ENCODE results near the gene TSACC. TPM values are rescaled to one million over a fixed set of nuclear protein-coding genes. Genes with fewer than 3 reads are reported as not detected.

Gene TSACC
- total RNA-seq, 6 experiments from 2014 or later: 0.37 to 1.1 (median 0.99) TPM; not detected in 2

GRCh38 chr1:156359249-156359648 is 20.9 kb downstream of the TSACC start:
- H3K36me3 ChIP-seq: no peaks in the 10 kb centered on the region
- no peak overlapping the region for H3K27ac ChIP-seq
- intact Hi-C loops (cut with DNase I): no loop called here
- no peaks in the 10 kb centered on the region for H3K9me3 ChIP-seq
- H3K4me1 ChIP-seq: peaks cover 0 to 8% (median 0%) of the 10 kb centered on the region in 4 donors
- H3K27me3 ChIP-seq: no peaks in the 10 kb centered on the region
- 100% methylated on average over 2 of the region's 3 CpGs for WGBS (ENCODE audit: insufficient coverage, low coverage, low lambda C conversion rate, missing lambda C conversion rate)
- H3K4me3 ChIP-seq: no peak overlapping the region
- no peak for ATAC-seq
- TF ChIP-seq POLR2A (IDR thresholded peaks at IDR 0.05): no peak
- TF ChIP-seq, protein P1, sequence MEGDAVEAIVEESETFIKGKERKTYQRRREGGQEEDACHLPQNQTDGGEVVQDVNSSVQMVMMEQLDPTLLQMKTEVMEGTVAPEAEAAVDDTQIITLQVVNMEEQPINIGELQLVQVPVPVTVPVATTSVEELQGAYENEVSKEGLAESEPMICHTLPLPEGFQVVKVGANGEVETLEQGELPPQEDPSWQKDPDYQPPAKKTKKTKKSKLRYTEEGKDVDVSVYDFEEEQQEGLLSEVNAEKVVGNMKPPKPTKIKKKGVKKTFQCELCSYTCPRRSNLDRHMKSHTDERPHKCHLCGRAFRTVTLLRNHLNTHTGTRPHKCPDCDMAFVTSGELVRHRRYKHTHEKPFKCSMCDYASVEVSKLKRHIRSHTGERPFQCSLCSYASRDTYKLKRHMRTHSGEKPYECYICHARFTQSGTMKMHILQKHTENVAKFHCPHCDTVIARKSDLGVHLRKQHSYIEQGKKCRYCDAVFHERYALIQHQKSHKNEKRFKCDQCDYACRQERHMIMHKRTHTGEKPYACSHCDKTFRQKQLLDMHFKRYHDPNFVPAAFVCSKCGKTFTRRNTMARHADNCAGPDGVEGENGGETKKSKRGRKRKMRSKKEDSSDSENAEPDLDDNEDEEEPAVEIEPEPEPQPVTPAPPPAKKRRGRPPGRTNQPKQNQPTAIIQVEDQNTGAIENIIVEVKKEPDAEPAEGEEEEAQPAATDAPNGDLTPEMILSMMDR (IDR thresholded peaks at IDR 0.05): no peak
- no peak for DNase-seq

DNA sequence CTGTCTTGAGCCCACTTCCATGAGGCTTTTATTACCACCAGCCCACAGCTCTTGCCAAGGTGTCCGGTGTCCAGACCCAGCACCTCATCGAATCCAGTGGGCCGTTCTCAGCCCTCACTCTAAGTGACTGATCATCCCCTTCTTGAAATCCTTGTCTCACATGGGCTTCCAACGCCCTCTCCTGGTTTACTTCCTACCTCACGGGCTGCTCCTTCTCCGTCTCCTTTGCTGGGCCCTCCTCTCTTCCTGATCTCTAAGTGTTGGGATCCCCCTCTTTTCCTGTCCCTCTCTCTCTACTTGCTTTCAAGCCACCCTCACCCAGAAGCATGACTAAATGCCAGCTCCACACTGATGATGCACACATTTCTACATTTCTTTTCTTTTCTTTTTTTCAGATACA is 21.6 kb downstream of the TSACC start:
- ATAC-seq: no peak
- Histone ChIP-seq H3K4me3 (no peak overlapping the region), H3K27me3 (no peaks in the 10 kb centered on the region), H3K36me3 (no peaks in the 10 kb centered on the region), H3K9me3 (no peaks in the 10 kb centered on the region), H3K4me1 (peaks cover 0 to 8% (median 0%) of the 10 kb centered on the region in 4 donors), H3K27ac (no peak overlapping the region)
- 63% methylated on average over 6 of the region's 6 CpGs for WGBS (ENCODE audit: insufficient coverage, low coverage, low lambda C conversion rate, missing lambda C conversion rate)
- TF ChIP-seq, protein P1 (IDR thresholded peaks at IDR 0.05): no peak
- TF ChIP-seq POLR2A (IDR thresholded peaks at IDR 0.05): no peak
- intact Hi-C loops (cut with DNase I): no loop called here
- no peak for DNase-seq

DNA sequence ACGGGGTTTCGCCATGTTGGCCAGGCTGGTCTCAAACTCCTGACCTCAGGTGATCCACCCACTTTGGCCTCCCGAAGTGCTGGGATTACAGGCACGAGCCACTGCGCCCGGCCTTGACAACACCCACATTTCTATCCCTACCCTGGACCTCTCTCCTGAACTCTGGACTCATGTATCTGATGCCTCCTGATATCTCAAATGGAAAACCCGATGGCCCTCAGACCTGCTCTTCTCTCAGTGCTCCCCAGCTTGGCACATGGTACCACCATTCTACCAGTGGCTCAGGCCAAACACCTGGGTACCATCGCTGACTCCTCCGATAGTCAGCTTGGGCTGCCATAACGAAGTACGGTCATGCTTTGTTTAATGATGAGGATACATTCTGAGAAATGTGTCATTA is 22.2 kb downstream of the TSACC start:
- H3K4me3 ChIP-seq: no peak overlapping the region
- 91% methylated on average over 6 of the region's 11 CpGs for WGBS (ENCODE audit: insufficient coverage, low coverage, low lambda C conversion rate, missing lambda C conversion rate)
- no peak overlapping the region for H3K27ac ChIP-seq
- TF ChIP-seq, protein P1 (IDR thresholded peaks at IDR 0.05): no peak
- TF ChIP-seq POLR2A (IDR thresholded peaks at IDR 0.05): no peak
- no peaks in the 10 kb centered on the region for H3K9me3 ChIP-seq
- intact Hi-C loops (cut with DNase I): no loop called here
- no peaks in the 10 kb centered on the region for H3K36me3 ChIP-seq
- H3K27me3 ChIP-seq: no peaks in the 10 kb centered on the region
- DNase-seq (no peak), ATAC-seq (no peak)
- peaks cover 0 to 8% (median 0%) of the 10 kb centered on the region in 4 donors for H3K4me1 ChIP-seq

- peak in 1 of 4 donors; percentile 32 for ATAC-seq
- intact Hi-C loops (cut with DNase I): no loop called here
- H3K27ac ChIP-seq: no peak overlapping the region
- no peak for DNase-seq
- H3K36me3 ChIP-seq: no peaks in the 10 kb centered on the region
- no peak overlapping the region for H3K4me3 ChIP-seq
- H3K9me3 ChIP-seq: no peaks in the 10 kb centered on the region
- TF ChIP-seq, protein P1 (IDR thresholded peaks at IDR 0.05): no peak
- TF ChIP-seq POLR2A (IDR thresholded peaks at IDR 0.05): no peak
- H3K27me3 ChIP-seq: no peaks in the 10 kb centered on the region
- peaks cover 0 to 14% (median 0%) of the 10 kb centered on the region in 4 donors for H3K4me1 ChIP-seq
These were observed 27.4 kb downstream of the TSACC start for GRCh38 chr1:156365754-156366153.
